ENCODE results near the gene SARNP.

DNA sequence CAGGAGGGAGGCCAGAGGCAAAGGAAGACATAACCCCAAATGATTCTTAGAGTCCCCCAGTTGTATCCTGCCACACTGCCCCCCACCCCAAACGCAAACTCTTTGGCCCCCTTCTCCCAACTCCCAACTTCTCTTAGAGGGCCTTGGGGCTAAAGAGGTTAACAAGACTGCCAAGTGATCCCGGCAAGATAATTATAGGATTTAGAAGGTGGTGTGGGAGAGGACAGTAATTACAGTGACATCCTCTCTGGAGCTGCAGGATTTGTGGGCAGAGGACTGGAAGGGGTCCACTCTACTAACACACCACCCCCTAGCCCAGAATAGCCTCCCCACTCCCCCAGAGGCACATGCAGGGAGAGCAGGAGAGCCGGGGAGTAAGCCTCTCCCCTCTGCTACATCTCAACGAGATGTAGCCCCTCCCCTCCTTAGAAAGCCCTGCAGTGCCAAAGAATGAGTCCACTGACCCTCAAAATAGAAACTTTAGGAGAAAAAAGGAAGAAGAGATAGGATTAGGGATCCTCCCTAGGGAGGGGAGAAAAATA lies 79.9 kb downstream of the SARNP start:
- TF ChIP-seq, protein P1, sequence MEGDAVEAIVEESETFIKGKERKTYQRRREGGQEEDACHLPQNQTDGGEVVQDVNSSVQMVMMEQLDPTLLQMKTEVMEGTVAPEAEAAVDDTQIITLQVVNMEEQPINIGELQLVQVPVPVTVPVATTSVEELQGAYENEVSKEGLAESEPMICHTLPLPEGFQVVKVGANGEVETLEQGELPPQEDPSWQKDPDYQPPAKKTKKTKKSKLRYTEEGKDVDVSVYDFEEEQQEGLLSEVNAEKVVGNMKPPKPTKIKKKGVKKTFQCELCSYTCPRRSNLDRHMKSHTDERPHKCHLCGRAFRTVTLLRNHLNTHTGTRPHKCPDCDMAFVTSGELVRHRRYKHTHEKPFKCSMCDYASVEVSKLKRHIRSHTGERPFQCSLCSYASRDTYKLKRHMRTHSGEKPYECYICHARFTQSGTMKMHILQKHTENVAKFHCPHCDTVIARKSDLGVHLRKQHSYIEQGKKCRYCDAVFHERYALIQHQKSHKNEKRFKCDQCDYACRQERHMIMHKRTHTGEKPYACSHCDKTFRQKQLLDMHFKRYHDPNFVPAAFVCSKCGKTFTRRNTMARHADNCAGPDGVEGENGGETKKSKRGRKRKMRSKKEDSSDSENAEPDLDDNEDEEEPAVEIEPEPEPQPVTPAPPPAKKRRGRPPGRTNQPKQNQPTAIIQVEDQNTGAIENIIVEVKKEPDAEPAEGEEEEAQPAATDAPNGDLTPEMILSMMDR (IDR thresholded peaks at IDR 0.05; ENCODE audit: poor library complexity): no peak
- TF ChIP-seq EZH2phosphoT487 (IDR thresholded peaks at IDR 0.05; ENCODE audit: low read depth, severe bottlenecking, unreplicated experiment) (no peak), EZH2 (IDR thresholded peaks at IDR 0.05; ENCODE audit: borderline replicate concordance) (no peak)

Measured in hepatocyte (in vitro differentiated cells).